ENCODE data around the gene NXNL2. TPM values are rescaled to one million over a fixed set of nuclear protein-coding genes. Genes with fewer than 3 reads are reported as not detected.

The NXNL2 gene
- total RNA-seq, 1 experiment from 2014 or later, result 0.86 TPM

- TF ChIP-seq YY1 (IDR thresholded peaks at IDR 0.05; ENCODE audit: extremely low read depth, insufficient replicate concordance, low read depth, low read length) (no peak), CBX3 (IDR thresholded peaks at IDR 0.05; ENCODE audit: low read depth) (no peak), EGR1 (IDR thresholded peaks at IDR 0.05; ENCODE audit: low read depth) (no peak), ELF1 (IDR thresholded peaks at IDR 0.05; ENCODE audit: borderline replicate concordance, low read depth) (no peak), CTCF (IDR thresholded peaks at IDR 0.05 in 2 of 3, conservative IDR thresholded peaks at IDR 0.05 in 1 of 3; ENCODE audit: borderline replicate concordance in 1 of 3, insufficient read depth in 1 of 3, low read depth in 2 of 3, low read length in 2 of 3) (no peak), FOSL1 (IDR thresholded peaks at IDR 0.05; ENCODE audit: low read depth) (no peak)
These were observed 16.7 kb downstream of the NXNL2 start (continued) for GRCh38 chr9:88551546-88552137.

- ChIA-PET CTCF (no interaction called here), POLR2A (no interaction called here), RAD21 (ENCODE audit: low non-redundant PET in 1 of 2, low total read pairs in 2 of 2, uncharacterized antibody in 2 of 2, unreplicated experiment in 2 of 2) (no interaction called here)
- Histone ChIP-seq H3K27me3 (ENCODE audit: insufficient read depth, low read length) (no peaks in the 10 kb centered on the region), H3K9me2 (ENCODE audit: insufficient read depth) (no peaks in the 10 kb centered on the region), H3K79me2 (ENCODE audit: insufficient read depth, low read length) (no peaks in the 10 kb centered on the region), H3K4me3 (replicated peaks in 1 of 2; ENCODE audit: low read depth in 1 of 2, low read length in 2 of 2) (no peak overlapping the region), H3K36me3 (ENCODE audit: control insufficient read depth in 1 of 2, insufficient read depth in 2 of 2, low read length in 2 of 2) (no peaks in the 10 kb centered on the region), H3K4me2 (ENCODE audit: low read length) (no peak overlapping the region), H3K9ac (ENCODE audit: low read length) (no peak overlapping the region), H3K4me1 (ENCODE audit: control insufficient read depth in 1 of 2, insufficient read depth in 2 of 2, low read length in 2 of 2) (no peaks in the 10 kb centered on the region), H2AFZ (ENCODE audit: low read depth, low read length, poor library complexity, severe bottlenecking) (no peak overlapping the region), H3K9me3 (ENCODE audit: control insufficient read depth in 1 of 2, insufficient read depth in 1 of 2, low read depth in 1 of 2, low read length in 2 of 2) (no peaks in the 10 kb centered on the region), H3K27ac (ENCODE audit: low read depth, low read length) (no peak overlapping the region), H4K20me1 (ENCODE audit: insufficient read depth) (no peaks in the 10 kb centered on the region)
- DNase-seq (ENCODE audit: low read depth, low spot score) (no peak), ATAC-seq (no peak)
- no TSS peak for BruUV-seq (replicated peaks)
- intact Hi-C loops (cut with micrococcal nuclease), result no loop called here
- TF ChIP-seq SRF (IDR thresholded peaks at IDR 0.05; ENCODE audit: low read depth) (no peak), CTCF (IDR thresholded peaks at IDR 0.05 in 2 of 3, conservative IDR thresholded peaks at IDR 0.05 in 1 of 3; ENCODE audit: borderline replicate concordance in 1 of 3, insufficient read depth in 1 of 3, low read depth in 2 of 3, low read length in 2 of 3) (no peak), EZH2phosphoT487 (IDR thresholded peaks at IDR 0.05; ENCODE audit: borderline replicate concordance) (no peak), ATF3 (IDR thresholded peaks at IDR 0.05) (no peak), YY1 (IDR thresholded peaks at IDR 0.05; ENCODE audit: extremely low read depth, insufficient replicate concordance, low read depth, low read length) (no peak), REST (IDR thresholded peaks at IDR 0.05; ENCODE audit: low read depth) (no peak), CBX3 (IDR thresholded peaks at IDR 0.05; ENCODE audit: low read depth) (no peak), FOSL1 (IDR thresholded peaks at IDR 0.05; ENCODE audit: low read depth) (no peak), ZNF274 (IDR thresholded peaks at IDR 0.05; ENCODE audit: low read depth, low read length) (no peak), TCF7L2 (IDR thresholded peaks at IDR 0.05; ENCODE audit: borderline replicate concordance, extremely low read depth, insufficient read depth, insufficient read length) (no peak), POLR2A (IDR thresholded peaks at IDR 0.05; ENCODE audit: borderline replicate concordance, extremely low read depth, insufficient read depth, insufficient read length) (no peak), RAD21 (IDR thresholded peaks at IDR 0.05; ENCODE audit: low read depth) (no peak), EGR1 (IDR thresholded peaks at IDR 0.05; ENCODE audit: low read depth) (no peak)
These were observed 18.4 kb downstream of the NXNL2 start for GRCh38 chr9:88553350-88553749.

Measured in HCT116 (cell line).